Keratinocyte (primary cell): ENCODE measurements around the gene ORM1. TPM values are rescaled to one million over a fixed set of nuclear protein-coding genes. Genes with fewer than 3 reads are reported as not detected.
"Not testable (repeated sequence)": the region's sequence is repeated elsewhere in the genome, so short reads cannot be mapped to it uniquely, and the experiment has no call there.

Source experiments
- DNase-seq: peaks from one replicate; pipeline ENCODE4 v3.0.0-alpha.2; 2011; ENCODE audit warnings: low read depth, missing footprints, low spot score
- FAIRE-seq: peaks from 2 replicates; lab custom pipeline; 2011; peaks lifted over from hg19 to GRCh38; lab: Jason Lieb, UNC
- H2AFZ ChIP-seq: 2 replicates; pipeline ENCODE4 v1.6.0; 2012; ENCODE audit warnings: low read length, control low read depth, inconsistent platforms; ENCODE audit not compliant: control insufficient read depth
- H3K27ac ChIP-seq: 2 replicates; pipeline ENCODE4 v1.5.1; 2011; ENCODE audit warnings: low read length; ENCODE audit not compliant: control insufficient read depth, insufficient read depth
- H3K27me3 ChIP-seq: 3 replicates; pipeline ENCODE4 v1.6.0; 2011; ENCODE audit warnings: low read length; ENCODE audit not compliant: control insufficient read depth, insufficient read depth; ENCODE audit errors: extremely low read depth
- H3K36me3 ChIP-seq, 2 experiments: 2 replicates in 1 of 2; 3 replicates in 1 of 2; pipeline ENCODE4 v1.5.1; 2011; ENCODE audit warnings: low read length in 2 of 2, mild to moderate bottlenecking in 1 of 2; ENCODE audit not compliant: control insufficient read depth in 2 of 2, insufficient read depth in 2 of 2; ENCODE audit errors: extremely low read depth in 1 of 2
- H3K4me1 ChIP-seq: 3 replicates; pipeline ENCODE4 v1.5.1; 2011; ENCODE audit warnings: low read length; ENCODE audit not compliant: control insufficient read depth, insufficient read depth; ENCODE audit errors: extremely low read depth
- H3K4me2 ChIP-seq: 3 replicates; pipeline ENCODE4 v1.6.0; 2011; ENCODE audit warnings: low read depth, low read length; ENCODE audit not compliant: control insufficient read depth, insufficient read depth; ENCODE audit errors: extremely low read depth
- H3K4me3 ChIP-seq, 3 experiments: fragments of 200-600 bp in 1 of 3; sonication (generic) in 1 of 3; 2 replicates in 2 of 3; 3 replicates in 1 of 3; pipeline ENCODE4 v1.5.1; 2011 to 2016; ENCODE audit warnings: low read length in 3 of 3, mild to moderate bottlenecking in 3 of 3, control low read depth in 2 of 3, inconsistent platforms in 1 of 3, low read depth in 1 of 3, mixed read lengths in 1 of 3, mixed run types in 1 of 3, moderate library complexity in 1 of 3; ENCODE audit not compliant: control insufficient read depth in 2 of 3, insufficient read depth in 2 of 3; ENCODE audit errors: extremely low read depth in 1 of 3
- H3K79me2 ChIP-seq: 2 replicates; pipeline ENCODE4 v1.6.0; 2012; ENCODE audit warnings: low read length; ENCODE audit not compliant: control insufficient read depth, insufficient read depth
- H3K9ac ChIP-seq: 3 replicates; pipeline ENCODE4 v1.6.0; 2011; ENCODE audit warnings: low read length; ENCODE audit not compliant: control insufficient read depth, insufficient read depth; ENCODE audit errors: extremely low read depth
- H3K9me1 ChIP-seq: 3 replicates; pipeline ENCODE4 v1.6.0; 2011; ENCODE audit warnings: low read length; ENCODE audit not compliant: control insufficient read depth, insufficient read depth; ENCODE audit errors: extremely low read depth
- H3K9me3 ChIP-seq: 2 replicates; pipeline ENCODE4 v1.5.1; 2012; ENCODE audit warnings: low read depth, low read length; ENCODE audit not compliant: control insufficient read depth
- H4K20me1 ChIP-seq: 3 replicates; pipeline ENCODE4 v1.6.0; 2011; ENCODE audit warnings: low read length; ENCODE audit not compliant: control insufficient read depth, insufficient read depth; ENCODE audit errors: extremely low read depth
- EZH2 ChIP-seq: IDR thresholded peaks from one replicate; pipeline ENCODE4 v1.6.1; 2012; ENCODE audit warnings: inconsistent platforms, mild to moderate bottlenecking, low read length, moderate library complexity
- dilution Hi-C: fragments of 300-500 bp; cut with MboI; formaldehyde crosslinking; loops from one replicate; pipeline ENCODE4 v1.7.0; 2020; ENCODE audit warnings: low sequenced_read_pairs; ENCODE audit not compliant: extremely low pct_ligation_motif_present
- polyA plus RNA-seq, 5 experiments: library from polyadenylated mRNA; depleted of rRNA in 3 of 5; stranded (reverse) in 3 of 5; stranded (forward) in 1 of 5; unstranded in 1 of 5; fragments of >200 nt; gene quantifications; 1 replicate in 1 of 5; 2 replicates in 3 of 5; 3 replicates in 1 of 5; pipeline versions ENCODE4 v1.2.1 to v1.2.3, GENCODE V29; 2011 to 2012; ENCODE audit warnings: missing spikeins in 2 of 5, low read depth in 1 of 5, low replicate concordance in 1 of 5
- TF ChIP-seq, protein P1 (sequence below), 3 experiments: IDR thresholded peaks in 1 of 3; conservative IDR thresholded peaks in 1 of 3; optimal IDR thresholded peaks in 1 of 3; 2 replicates in 2 of 3; 3 replicates in 1 of 3; pipeline versions ENCODE3 to v1.5.1; 2011; ENCODE audit warnings: low read length in 3 of 3, mild to moderate bottlenecking in 3 of 3, moderate library complexity in 2 of 3, control low read depth in 1 of 3, inconsistent platforms in 1 of 3; ENCODE audit not compliant: insufficient read depth in 2 of 3; ENCODE audit errors: extremely low read depth in 1 of 3

Gene ORM1
- polyA plus RNA-seq, 1 donor (not counting 4 experiments of a cell fraction or from before 2014, with no cell fraction given), result not detected

- H3K4me1 ChIP-seq, H3K27ac ChIP-seq, H3K27me3 ChIP-seq, H3K9ac ChIP-seq, FAIRE-seq, H3K4me2 ChIP-seq, H4K20me1 ChIP-seq, H3K4me3 ChIP-seq, H3K9me3 ChIP-seq, H3K79me2 ChIP-seq, dilution Hi-C loops, DNase-seq, H3K9me1 ChIP-seq, H2AFZ ChIP-seq, H3K36me3 ChIP-seq: not testable (repeated sequence)
These were observed 951 bp downstream of the ORM1 start for GRCh38 chr9:114323849-114324248.

DNA sequence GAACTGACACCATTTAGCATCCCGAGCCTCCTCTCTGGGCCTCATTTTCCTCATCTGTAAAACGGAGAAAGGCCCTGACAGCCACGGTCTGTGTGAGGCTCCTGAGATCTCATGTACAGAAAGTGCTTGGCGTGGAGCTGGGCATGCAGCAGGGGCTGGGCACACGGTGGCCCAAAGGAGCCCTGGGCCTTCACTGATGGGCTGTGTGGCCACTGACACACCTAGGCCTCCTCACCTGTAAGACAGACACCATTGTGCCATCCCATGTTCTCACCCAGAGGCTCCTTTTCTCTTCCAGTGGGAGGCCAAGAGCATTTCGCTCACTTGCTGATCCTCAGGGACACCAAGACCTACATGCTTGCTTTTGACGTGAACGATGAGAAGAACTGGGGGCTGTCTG lies 1.6 kb downstream of the ORM1 start:
- no peak overlapping the region for H3K9ac ChIP-seq
- no peaks in the 10 kb centered on the region for H3K79me2 ChIP-seq
- no peak overlapping the region for H3K27ac ChIP-seq
- FAIRE-seq (no peak), DNase-seq (no peak)
- TF ChIP-seq EZH2, result no peak
- TF ChIP-seq, protein P1, sequence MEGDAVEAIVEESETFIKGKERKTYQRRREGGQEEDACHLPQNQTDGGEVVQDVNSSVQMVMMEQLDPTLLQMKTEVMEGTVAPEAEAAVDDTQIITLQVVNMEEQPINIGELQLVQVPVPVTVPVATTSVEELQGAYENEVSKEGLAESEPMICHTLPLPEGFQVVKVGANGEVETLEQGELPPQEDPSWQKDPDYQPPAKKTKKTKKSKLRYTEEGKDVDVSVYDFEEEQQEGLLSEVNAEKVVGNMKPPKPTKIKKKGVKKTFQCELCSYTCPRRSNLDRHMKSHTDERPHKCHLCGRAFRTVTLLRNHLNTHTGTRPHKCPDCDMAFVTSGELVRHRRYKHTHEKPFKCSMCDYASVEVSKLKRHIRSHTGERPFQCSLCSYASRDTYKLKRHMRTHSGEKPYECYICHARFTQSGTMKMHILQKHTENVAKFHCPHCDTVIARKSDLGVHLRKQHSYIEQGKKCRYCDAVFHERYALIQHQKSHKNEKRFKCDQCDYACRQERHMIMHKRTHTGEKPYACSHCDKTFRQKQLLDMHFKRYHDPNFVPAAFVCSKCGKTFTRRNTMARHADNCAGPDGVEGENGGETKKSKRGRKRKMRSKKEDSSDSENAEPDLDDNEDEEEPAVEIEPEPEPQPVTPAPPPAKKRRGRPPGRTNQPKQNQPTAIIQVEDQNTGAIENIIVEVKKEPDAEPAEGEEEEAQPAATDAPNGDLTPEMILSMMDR (optimal IDR thresholded peaks at IDR 0.05 in 1 of 3, IDR thresholded peaks at IDR 0.05 in 1 of 3, conservative IDR thresholded peaks at IDR 0.05 in 1 of 3; ENCODE audit: extremely low read depth in 1 of 3, insufficient read depth in 2 of 3, low read length in 3 of 3), result no peak
- no peak overlapping the region for H3K4me3 ChIP-seq
- no peaks in the 10 kb centered on the region for H3K36me3 ChIP-seq
- H3K4me1 ChIP-seq, result no peaks in the 10 kb centered on the region
- no peak overlapping the region for H3K4me2 ChIP-seq
- H3K9me3 ChIP-seq, result no peaks in the 10 kb centered on the region
- H3K9me1 ChIP-seq, result no peaks in the 10 kb centered on the region
- no peaks in the 10 kb centered on the region for H4K20me1 ChIP-seq
- H2AFZ ChIP-seq, result no peak overlapping the region
- no peaks in the 10 kb centered on the region for H3K27me3 ChIP-seq
- dilution Hi-C loops, result no loop called here

- H4K20me1 ChIP-seq, FAIRE-seq, DNase-seq, H2AFZ ChIP-seq, H3K4me3 ChIP-seq, H3K9me1 ChIP-seq, H3K36me3 ChIP-seq, H3K9me3 ChIP-seq, H3K79me2 ChIP-seq, H3K27me3 ChIP-seq, H3K27ac ChIP-seq, H3K4me2 ChIP-seq, dilution Hi-C loops, H3K4me1 ChIP-seq, H3K9ac ChIP-seq: not testable (repeated sequence)
These were observed 2.1 kb downstream of the ORM1 start for GRCh38 chr9:114324965-114325364.

DNA sequence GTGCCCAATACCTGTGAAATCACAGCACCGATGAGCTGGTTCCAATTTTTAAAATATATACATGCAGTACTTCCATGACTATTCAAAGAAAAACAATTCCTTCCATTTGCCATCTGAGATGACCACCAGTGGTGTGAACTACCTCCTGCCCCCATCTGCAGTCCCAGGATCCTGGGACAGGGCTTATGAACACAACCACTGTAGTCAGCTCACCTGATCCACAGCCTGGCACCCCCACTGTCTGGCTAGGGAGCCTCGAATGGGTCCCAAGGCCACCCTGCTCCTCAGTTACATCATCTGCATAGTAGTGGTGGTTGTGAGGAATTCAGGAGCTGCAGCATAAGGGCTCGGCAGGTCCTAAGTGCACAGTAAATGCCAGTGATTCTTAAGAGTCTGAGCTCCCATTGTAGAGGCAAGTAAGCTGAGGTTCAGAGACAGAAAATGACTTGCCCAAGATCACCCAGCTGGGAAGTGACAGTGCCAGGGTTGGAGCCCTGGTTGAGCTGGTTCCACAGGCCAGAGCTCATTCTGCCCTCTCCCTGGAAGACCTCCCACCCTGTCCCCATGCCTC lies 2.9 kb downstream of the ORM1 start:
- H2AFZ ChIP-seq, H3K9ac ChIP-seq, H3K27ac ChIP-seq, H3K9me1 ChIP-seq, H3K79me2 ChIP-seq, FAIRE-seq, H3K36me3 ChIP-seq, dilution Hi-C loops, DNase-seq, H3K4me1 ChIP-seq, H3K4me2 ChIP-seq, H3K27me3 ChIP-seq, H3K4me3 ChIP-seq, H3K9me3 ChIP-seq, H4K20me1 ChIP-seq: not testable (repeated sequence)
